T47D (cell line): ENCODE data around the gene PGC.

ENCODE experiments used
- DNase-seq, 2 experiments: peaks; one replicate each; pipeline versions ENCODE4 v3.0.0 to v3.0.0-alpha.2; 2011 to 2012; ENCODE audit warnings: low read depth in 1 of 2, low spot score in 1 of 2
- JUND ChIP-seq: IDR thresholded peaks from 2 replicates; pipeline ENCODE4 v1.6.1; 2012; ENCODE audit warnings: low read depth
- in situ Hi-C: cut with HindIII; loops from 2 replicates; pipeline ENCODE4 v1.10.0; 2016; ENCODE audit warnings: low sequenced_read_pairs, low pct_unique_long_range_greater_than_20kb

PGC gene

DNA sequence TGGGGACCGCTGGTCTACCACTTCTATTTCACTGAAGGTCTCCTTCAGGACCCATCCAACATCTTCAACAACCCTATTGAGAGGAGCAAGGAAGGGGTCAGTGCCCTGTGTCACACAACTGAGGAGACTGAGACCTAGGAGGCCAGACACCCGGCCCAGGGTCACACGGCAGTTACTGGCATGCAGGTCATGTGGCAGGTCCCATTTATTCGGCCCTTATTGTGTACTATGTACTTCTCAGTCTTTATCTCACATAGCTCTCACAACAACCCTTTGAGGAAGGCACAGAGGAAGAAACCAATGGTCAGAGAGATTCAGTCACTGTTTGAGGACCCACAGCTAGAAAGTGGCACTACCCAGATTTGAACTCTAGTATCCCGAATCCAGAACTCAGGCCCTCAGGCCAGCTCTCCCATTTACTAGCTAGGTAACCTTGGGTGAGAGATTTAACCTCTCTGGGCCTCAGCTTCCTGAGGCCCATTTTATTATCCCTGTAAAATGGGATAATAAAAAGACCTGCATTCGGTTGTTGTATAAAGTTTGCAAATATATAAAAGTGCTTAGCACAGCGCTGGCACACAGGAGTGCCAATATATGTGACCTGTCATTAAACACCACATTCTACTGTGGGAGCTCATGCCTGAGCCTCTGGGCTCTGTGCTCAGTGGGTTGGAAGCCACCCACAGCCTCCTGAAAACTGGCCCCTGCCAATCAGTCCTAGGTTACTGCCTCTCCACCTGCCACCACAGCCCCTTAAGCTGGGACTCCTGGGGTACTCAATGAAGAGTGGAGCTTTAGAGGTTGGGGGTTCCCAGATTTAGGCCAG lies 27.5 kb downstream of the PGC start:
- TF ChIP-seq JUND = no peak
- no peak for DNase-seq
- in situ Hi-C loops = no loop called here

DNA sequence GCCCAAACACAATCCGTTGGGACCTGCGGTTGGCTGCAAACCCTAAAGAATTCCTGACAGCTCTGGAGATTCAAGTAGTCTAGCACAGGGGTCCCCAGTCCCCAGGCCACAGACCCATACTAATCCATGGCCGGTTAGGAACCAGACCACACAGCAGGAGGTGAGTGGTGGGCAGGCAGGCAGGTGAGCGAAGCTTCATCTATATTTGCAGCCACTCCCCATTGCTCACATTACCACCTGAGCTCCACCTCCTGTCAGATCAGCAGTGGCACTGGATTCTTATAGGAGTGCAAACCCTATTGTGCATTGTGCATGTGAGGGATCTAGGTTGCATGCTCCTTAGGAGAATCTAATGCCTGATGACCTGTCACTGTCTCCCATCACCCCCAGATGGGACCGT lies 28.4 kb downstream of the PGC start:
- in situ Hi-C loops = no loop called here
- no peak for DNase-seq
- no peak for TF ChIP-seq JUND

DNA sequence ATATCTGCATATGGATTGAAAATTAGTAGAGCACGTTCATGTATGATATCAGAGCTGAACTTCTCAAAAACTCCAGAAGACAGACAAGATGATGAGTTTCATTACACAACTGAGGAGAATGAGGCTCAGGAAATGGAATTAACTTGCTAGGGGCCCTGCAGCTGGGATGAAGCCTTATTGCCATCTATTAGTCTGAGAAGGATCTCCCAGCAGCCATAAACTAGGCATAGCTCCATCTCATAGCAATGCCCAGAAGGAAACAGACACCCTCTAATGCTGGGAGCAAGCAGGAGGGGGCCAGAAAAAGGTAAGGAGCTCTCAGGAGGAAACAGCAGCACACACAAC lies 29.8 kb downstream of the PGC start:
- in situ Hi-C loops = no loop called here
- no peak for TF ChIP-seq JUND
- DNase-seq = no peak

DNA sequence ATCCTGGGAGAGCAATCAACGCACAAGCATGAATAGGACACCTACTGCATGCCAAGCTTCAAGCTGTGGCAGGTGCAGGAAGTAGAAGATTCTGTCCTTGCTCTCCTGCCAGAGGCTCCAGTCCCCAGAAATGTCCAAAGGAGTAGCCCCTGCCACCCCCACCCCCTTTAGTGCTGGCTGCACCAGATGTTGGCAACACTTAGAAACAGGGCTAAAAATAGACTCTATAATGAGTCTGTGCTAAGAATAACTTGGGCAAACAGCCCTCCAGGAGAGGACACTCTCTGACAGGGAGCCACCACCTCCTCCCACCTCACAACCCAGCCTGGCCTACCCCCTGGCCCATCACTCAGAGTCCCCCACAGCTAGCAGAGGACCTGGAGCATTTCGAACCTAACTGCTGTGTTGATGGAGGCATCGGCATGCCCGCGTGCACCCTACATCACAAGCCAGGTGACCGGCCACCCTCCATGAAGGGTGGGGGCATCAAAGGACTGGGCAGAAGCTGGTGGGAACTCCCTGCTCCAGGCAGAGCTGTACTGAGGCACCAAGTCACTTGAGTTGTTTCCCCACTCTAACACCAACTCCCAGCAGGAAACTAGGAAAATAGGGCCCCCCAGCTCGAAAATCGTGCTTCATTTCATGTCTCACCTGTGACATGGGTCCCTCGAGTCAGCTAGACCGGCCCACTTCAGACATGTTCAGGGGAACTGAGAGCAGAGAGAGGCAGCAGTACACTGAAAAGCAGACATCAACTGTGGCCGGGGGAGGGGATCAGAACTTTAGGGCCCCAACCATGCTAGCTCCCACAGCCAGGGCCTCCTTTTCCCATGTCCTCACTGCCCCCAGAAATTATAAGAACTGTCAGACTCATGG lies 30.4 kb downstream of the PGC start:
- no peak for TF ChIP-seq JUND
- no peak for DNase-seq
- in situ Hi-C loops = no loop called here

DNA sequence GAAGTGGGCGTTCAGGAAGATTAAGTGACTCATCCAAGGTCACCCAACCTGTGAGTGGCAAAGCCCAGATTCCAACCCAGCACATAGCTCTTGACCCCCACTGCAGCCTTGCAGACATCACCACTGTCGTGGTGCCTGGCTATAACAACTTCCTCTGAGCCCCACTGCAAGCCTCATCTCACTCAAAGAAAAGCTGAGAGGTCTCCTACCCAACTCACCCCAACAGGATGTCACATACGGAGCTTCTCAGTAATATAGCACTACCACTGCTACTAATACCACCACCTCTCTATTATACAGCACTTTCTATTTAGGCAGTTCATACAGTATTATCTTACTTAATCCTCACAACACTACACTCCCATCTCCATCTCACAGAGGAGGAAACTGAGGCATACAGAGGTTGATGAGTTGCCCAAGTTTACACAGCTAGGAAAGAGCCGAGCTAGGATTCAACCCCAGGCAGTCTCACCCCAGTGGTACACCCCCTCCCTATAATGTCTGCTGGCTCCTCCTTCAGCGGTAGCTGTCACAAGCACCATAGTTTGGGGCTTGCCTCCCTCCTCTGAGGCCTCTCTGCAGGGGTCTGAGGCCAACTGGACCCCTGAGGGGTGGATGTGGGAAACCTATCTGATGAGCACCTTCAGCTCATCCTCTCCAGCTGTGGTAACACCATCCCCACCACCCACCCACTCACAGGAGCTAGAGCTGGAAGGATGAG lies 31.2 kb downstream of the PGC start:
- no peak for TF ChIP-seq JUND
- DNase-seq = no peak
- in situ Hi-C loops = no loop called here

DNA sequence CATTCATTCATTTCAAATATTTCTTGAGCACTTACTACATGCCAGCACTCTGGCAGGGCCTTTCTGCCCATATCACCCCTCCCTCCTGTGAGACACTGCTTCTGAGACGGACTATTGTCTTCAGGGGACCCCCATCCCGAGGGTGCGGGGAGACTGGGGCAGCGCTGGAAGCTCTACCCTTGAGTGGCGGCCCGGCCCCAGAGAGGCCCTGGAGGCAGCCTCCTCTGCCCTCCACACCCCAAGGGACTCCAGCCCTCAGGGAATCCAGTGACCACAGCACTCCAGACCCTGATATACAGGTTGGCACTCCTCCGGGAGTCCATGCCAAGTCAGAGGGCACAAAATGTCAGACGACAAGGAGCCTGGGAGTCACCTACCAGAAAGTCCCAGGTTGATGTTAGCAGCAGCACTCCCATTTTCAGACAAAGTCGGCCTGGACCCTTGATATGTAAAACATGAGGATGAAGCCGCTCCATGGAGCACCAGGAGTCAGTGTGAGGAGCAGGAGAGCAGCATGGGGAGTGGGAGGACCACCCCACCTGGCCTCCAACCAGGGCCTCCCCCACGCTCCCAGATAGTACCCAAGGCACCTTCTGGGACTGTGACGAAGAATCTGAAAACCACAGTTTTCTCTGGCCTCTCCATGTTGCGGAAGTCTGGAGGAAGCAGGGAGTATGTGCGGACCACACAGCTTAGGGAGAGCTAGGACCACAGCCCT lies 32.5 kb downstream of the PGC start:
- in situ Hi-C loops = no loop called here
- no peak for TF ChIP-seq JUND
- no peak for DNase-seq

DNA sequence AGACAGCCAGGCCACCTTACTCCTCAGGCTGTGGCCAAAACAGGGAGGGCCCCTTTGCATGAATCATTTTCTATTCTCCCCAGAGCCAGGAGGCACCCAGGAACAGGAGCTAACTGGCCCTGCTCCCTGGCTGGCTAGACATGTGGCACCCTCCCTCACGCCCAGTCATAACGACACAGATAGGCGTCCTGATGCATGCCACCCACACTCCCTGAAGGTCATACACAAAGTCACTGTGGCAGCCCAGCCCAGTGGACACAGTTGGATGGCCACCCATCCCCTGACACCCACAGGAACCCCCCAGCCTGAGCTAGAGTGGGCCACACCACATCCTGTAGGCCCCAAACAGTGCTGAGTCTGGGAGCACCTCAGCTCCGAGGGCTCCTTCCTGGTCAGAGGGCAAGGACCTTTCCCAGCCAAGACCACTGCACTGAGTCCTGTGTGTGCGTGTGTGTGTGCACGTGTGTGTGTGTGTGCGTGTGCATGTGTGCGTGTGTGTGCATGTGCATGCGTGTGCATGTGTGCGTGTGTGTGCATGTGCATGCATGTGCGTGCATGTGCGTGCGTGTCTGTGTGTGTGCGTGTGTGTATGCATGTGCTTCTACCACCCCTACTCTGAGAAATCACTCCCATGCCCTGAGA lies 33.4 kb downstream of the PGC start:
- no peak for DNase-seq

DNA sequence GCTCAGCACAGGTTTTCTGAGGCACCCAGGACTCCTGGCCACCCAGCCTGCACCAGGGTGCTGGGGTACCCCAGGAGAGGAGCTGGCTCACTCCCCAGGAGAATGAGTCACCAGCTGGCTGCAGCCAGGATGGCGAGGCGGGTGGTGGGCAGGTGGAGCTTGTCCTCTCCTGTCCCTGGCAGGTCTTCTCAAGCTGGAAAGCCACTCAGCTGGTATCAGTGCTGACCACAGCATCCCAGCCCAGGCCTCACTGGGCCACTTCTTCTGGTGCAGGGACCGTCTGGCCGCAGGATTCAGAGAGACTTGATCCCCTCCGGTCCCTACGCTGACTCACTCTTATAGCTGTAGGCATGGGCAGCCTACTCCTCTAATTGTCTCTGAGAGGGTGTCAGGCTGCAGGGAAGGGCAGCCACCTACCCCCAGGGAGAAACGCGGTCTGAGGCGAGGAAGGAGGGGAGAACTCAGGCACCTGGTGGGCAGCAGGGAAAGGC lies 34.0 kb downstream of the PGC start:
- in situ Hi-C loops = no loop called here
- no peak for DNase-seq
- TF ChIP-seq JUND = no peak

More for the DNA sequence above, 33.4 kb downstream of the PGC start:
- in situ Hi-C loops = no loop called here
- no peak for TF ChIP-seq JUND

DNA sequence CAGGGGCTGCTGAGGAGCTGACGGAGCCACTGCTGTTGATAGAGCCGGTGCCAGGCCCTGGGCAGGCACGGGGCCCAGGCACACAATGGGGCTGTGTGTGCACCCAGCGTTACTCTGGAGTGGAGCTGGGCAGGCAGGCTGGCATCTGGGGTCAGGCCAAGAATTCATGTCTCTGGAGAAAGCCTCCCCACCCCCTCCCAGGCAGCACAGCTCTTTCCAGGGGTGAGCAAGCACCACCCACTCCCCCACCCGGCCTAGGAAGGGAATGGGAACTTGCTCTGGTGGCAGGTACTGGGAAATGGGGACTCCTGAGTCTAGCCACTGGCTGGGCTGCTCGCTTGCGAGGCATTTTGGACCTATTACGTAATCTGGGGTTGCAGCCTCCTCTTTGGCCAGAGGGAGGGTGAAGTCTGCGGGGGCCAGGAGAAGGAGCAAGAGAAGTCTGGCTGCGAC lies 34.5 kb downstream of the PGC start:
- peak; percentile 23 to 58 for DNase-seq
- in situ Hi-C loops = no loop called here
- TF ChIP-seq JUND = no peak

DNA sequence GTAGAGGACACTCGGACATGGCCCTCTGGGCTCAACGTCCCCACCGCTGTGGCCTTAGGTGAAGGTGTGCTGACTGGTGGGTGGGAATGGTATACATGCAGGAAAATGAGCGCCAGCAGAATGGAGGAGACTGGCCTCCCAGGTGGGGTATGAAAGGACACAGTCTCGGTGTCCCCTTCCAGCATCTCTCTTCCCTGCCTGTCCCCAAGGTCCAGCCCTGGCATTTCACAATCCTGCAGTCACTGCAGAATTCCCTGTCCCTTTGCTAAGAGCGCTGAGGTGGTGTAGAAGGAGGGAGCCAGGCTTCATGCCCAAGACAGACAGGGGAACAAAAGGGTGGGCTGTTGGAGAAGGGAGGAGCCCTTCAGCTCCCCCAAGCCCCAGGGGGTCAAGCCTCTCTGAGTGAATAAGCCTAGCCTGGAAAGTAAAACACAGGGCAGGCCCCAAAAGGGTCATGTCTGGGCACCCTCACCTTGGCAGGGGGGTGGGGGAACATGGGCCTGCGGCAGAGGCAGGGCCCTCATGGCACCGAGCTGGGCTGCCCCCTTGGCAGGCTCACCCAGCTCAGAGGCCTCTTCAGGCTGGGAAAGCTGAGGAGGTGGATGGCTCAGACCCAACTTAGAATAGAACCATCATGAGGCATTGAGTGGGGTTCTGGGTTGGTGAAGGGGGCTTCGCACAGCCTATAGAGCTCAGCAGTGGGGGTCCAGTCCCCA lies 35.7 kb downstream of the PGC start:
- in situ Hi-C loops = no loop called here
- no peak for TF ChIP-seq JUND
- DNase-seq = no peak

DNA sequence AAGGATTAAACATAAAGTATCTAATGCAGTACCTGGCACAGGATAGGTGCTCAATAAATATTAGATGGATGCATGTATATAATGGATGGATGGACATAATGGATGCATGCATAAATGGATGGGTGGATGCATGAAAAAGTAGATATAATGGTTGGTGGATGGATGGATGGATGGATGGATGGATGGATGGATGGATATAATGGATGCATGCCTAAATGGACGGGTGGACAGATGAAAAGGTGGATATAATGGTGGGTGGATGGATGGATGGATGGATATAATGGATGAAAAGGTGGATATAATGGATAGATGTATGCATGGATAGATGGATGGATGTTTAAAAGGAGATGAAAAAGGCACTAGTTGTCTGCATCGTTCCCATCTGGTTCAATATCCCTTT lies 37.8 kb downstream of the PGC start:
- no peak for TF ChIP-seq JUND
- in situ Hi-C loops = no loop called here
- no peak for DNase-seq

DNA sequence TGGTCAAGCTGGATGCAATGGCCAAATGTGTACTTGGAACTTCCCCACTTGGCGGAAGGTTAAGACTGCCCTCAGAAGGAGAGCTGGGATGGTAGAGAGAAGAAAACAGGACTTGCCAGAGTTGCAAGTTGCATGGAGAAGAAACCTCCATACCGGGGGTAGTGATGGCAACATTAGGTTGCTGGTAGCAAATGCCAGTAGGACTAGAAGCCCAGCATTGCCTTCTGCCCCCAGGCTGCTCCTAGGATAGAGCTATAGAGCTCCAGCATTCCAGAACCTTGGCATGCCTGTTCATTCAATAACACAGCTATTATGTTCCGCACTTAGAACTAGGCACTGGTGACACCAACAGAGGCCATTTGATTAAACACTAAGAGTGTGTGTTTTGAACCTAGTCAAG lies 38.3 kb downstream of the PGC start:
- in situ Hi-C loops = no loop called here
- no peak for DNase-seq
- TF ChIP-seq JUND = no peak
